GM23248 (cell line): Measurements from ENCODE around the gene GTF2H2C. TPM values are rescaled to one million over a fixed set of nuclear protein-coding genes. Genes with fewer than 3 reads are reported as not detected.
"Not testable (repeated sequence)": the region's sequence is repeated elsewhere in the genome, so short reads cannot be mapped to it uniquely, and the experiment has no call there.

ENCODE experiments used
- DNase-seq: peaks from one replicate; pipeline ENCODE4 v3.0.0-alpha.2; 2015
- H2AFZ ChIP-seq: fragments of 200-600 bp; sonication (generic); 2 replicates; pipeline ENCODE4 v1.6.1; 2016; ENCODE audit warnings: antibody characterized with exemption
- H3F3A ChIP-seq: fragments of 200-600 bp; sonication (generic); 2 replicates; pipeline ENCODE4 v1.6.1; 2016; ENCODE audit warnings: mild to moderate bottlenecking, antibody characterized with exemption, mixed run types; ENCODE audit not compliant: insufficient read depth
- H3K27ac ChIP-seq: fragments of 200-600 bp; sonication (generic); 2 replicates; pipeline ENCODE4 v1.5.1; 2016; ENCODE audit warnings: mild to moderate bottlenecking
- H3K27me3 ChIP-seq: fragments of 200-600 bp; sonication (generic); replicated peaks from 2 replicates; pipeline ENCODE4 v1.6.1; 2016; ENCODE audit warnings: mild to moderate bottlenecking; ENCODE audit not compliant: insufficient read depth
- H3K36me3 ChIP-seq: fragments of 200-600 bp; sonication (generic); 2 replicates; pipeline ENCODE4 v1.6.1; 2016; ENCODE audit warnings: low read depth, mild to moderate bottlenecking
- H3K4me1 ChIP-seq: fragments of 200-600 bp; sonication (generic); 2 replicates; pipeline ENCODE4 v1.6.1; 2016; ENCODE audit warnings: mild to moderate bottlenecking; ENCODE audit not compliant: insufficient read depth
- H3K4me2 ChIP-seq: fragments of 200-600 bp; sonication (generic); one replicate; pipeline ENCODE4 v1.6.1; 2016; ENCODE audit warnings: mild to moderate bottlenecking; ENCODE audit not compliant: unreplicated experiment
- H3K4me3 ChIP-seq: fragments of 200-600 bp; sonication (generic); 2 replicates; pipeline ENCODE4 v1.5.1; 2016; ENCODE audit warnings: mild to moderate bottlenecking
- H3K79me2 ChIP-seq: fragments of 200-600 bp; sonication (generic); 2 replicates; pipeline ENCODE4 v1.6.1; 2016; ENCODE audit warnings: mild to moderate bottlenecking; ENCODE audit not compliant: insufficient read depth
- H3K9ac ChIP-seq: fragments of 200-600 bp; sonication (generic); 2 replicates; pipeline ENCODE4 v1.6.1; 2016; ENCODE audit warnings: mild to moderate bottlenecking
- H3K9me2 ChIP-seq: fragments of 200-600 bp; sonication (generic); 2 replicates; pipeline ENCODE4 v1.6.1; 2016; ENCODE audit warnings: mixed run types, mild to moderate bottlenecking, moderate library complexity; ENCODE audit not compliant: insufficient read depth
- H3K9me3 ChIP-seq: fragments of 200-600 bp; sonication (generic); one replicate; pipeline ENCODE4 v1.6.1; 2017; ENCODE audit warnings: low read depth
- H4K20me1 ChIP-seq: fragments of 200-600 bp; sonication (generic); 2 replicates; pipeline ENCODE4 v1.6.0; 2016; ENCODE audit not compliant: insufficient read depth
- EZH2 ChIP-seq: fragments of 200-600 bp; sonication (generic); IDR thresholded peaks from 2 replicates; pipeline ENCODE4 v1.6.1; 2018; ENCODE audit warnings: antibody characterized with exemption, mild to moderate bottlenecking; ENCODE audit not compliant: insufficient read depth, poor library complexity, severe bottlenecking
- EZH2phosphoT487 ChIP-seq: fragments of 200-600 bp; sonication (generic); IDR thresholded peaks from 2 replicates; pipeline ENCODE4 v1.6.1; 2018; ENCODE audit warnings: antibody characterized with exemption, moderate library complexity, mild to moderate bottlenecking, low read depth; ENCODE audit not compliant: insufficient read depth
- WGBS, 2 experiments: methylation state at CpG; one replicate each; pipeline ENCODE4 v1.1.6; 2015 to 2017; ENCODE audit warnings: low lambda C conversion rate in 2 of 2, low coverage in 1 of 2; ENCODE audit errors: missing lambda C conversion rate in 2 of 2; 5-methylcytosine and 5-hydroxymethylcytosine counted together
- in situ Hi-C: fragments of 300-500 bp; cut with MboI; formaldehyde crosslinking; loops from 2 replicates; pipeline ENCODE4 v1.15.0; 2020
- polyA plus RNA-seq: library from polyadenylated mRNA; unstranded; fragments of >200 nt; fragmentation: Nextera tagmentation; extraction: Ambion mirVana; gene quantifications from 2 replicates; pipeline ENCODE4 v1.2.1, GENCODE V29; 2016
- total RNA-seq: library from RNA; depleted of rRNA; stranded (reverse); fragments of >200 nt; shearing (Covaris generic); gene quantifications from 2 replicates; pipeline ENCODE4 v1.2.3, GENCODE V29; 2014

GTF2H2C gene
- total and polyA plus RNA-seq, 2 experiments from 2014 or later, result 24.4 to 33.3 TPM

DNA sequence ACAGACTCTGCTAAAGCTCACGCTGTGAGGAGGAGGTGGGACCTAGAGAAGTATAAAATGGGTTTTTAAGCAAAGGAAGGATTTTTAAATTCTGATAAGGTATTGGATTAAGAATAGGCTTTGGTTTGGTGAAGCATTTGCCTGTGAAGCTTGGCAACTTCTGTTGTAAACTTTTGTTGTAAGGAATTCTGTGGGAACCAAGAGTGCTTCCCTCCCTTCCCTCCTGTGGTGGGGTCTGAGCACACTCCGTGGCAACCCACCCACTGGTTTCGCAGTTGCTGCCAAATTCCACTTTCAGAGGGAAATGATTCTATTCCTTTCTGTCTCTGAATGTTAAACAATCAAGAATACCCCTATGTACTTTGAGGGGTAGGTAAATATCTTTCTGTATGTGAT is 28.6 kb upstream of the GTF2H2C start:
- no peak for DNase-seq
- no peak overlapping the region for H3K4me3 ChIP-seq
- no peaks in the 10 kb centered on the region for H3K79me2 ChIP-seq
- no peaks in the 10 kb centered on the region for H3K36me3 ChIP-seq
- WGBS, 2 experiments, result 31 to 35% methylated on average over 3 of the region's 3 CpGs
- no peak overlapping the region for H3K9ac ChIP-seq
- H2AFZ ChIP-seq, result no peak overlapping the region
- TF ChIP-seq EZH2phosphoT487, result no peak
- no peak for TF ChIP-seq EZH2
- no peaks in the 10 kb centered on the region for H3K4me1 ChIP-seq
- H3K9me3 ChIP-seq, result no peaks in the 10 kb centered on the region
- no peaks in the 10 kb centered on the region for H3F3A ChIP-seq
- no peaks in the 10 kb centered on the region for H4K20me1 ChIP-seq
- no peaks in the 10 kb centered on the region for H3K9me2 ChIP-seq
- H3K27ac ChIP-seq, result no peak overlapping the region
- no peaks in the 10 kb centered on the region for H3K27me3 ChIP-seq
- H3K4me2 ChIP-seq, result no peak overlapping the region
- in situ Hi-C loops, result no loop called here

GRCh38 chr5:69537911-69538310 is 22.1 kb upstream of the GTF2H2C start:
- H3K4me3 ChIP-seq, H3K9ac ChIP-seq, H3F3A ChIP-seq, H3K4me1 ChIP-seq, H3K27me3 ChIP-seq, H3K9me3 ChIP-seq, in situ Hi-C loops, H3K4me2 ChIP-seq, H3K27ac ChIP-seq, H2AFZ ChIP-seq, H4K20me1 ChIP-seq, H3K36me3 ChIP-seq, DNase-seq, H3K9me2 ChIP-seq, H3K79me2 ChIP-seq: not testable (repeated sequence)
- WGBS, 2 experiments, result 63 to 75% methylated on average over 2 to 3 of the region's 3 CpGs

GRCh38 chr5:69538735-69539134 is 21.3 kb upstream of the GTF2H2C start:
- H4K20me1 ChIP-seq, DNase-seq, H3K9me2 ChIP-seq, in situ Hi-C loops, H3K4me3 ChIP-seq, H3K27ac ChIP-seq, H3K4me2 ChIP-seq, H3F3A ChIP-seq, H3K27me3 ChIP-seq, H3K36me3 ChIP-seq, H3K79me2 ChIP-seq, H2AFZ ChIP-seq, H3K9me3 ChIP-seq, H3K4me1 ChIP-seq, H3K9ac ChIP-seq: not testable (repeated sequence)
- WGBS, 2 experiments, result 95 to 100% methylated on average over 2 of the region's 2 CpGs

DNA sequence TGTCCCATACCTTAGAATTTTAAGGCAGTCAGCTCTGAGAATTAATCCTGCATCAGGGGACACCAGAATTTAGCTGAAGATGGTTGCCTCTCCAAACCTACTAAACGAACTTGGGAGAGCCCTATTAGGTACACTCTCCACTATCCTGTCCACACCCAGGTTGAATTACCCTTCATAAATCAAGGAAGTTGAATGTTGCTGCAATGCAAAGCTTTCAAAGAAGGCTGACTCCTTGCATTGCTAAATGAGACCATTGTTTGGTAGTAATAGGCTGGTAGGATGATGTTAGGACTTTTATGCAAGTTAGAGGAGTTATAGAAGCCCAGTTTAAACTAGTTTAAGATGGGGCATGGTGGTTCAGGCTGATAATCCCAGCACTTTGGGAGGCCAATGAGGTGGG is 18.6 kb upstream of the GTF2H2C start:
- H3K79me2 ChIP-seq, H3K4me2 ChIP-seq, H3K27ac ChIP-seq, in situ Hi-C loops, H4K20me1 ChIP-seq, H3K4me3 ChIP-seq, H2AFZ ChIP-seq, H3K27me3 ChIP-seq, H3K9me2 ChIP-seq, H3K4me1 ChIP-seq, DNase-seq, H3K9me3 ChIP-seq, H3K36me3 ChIP-seq, H3F3A ChIP-seq, H3K9ac ChIP-seq: not testable (repeated sequence)
- WGBS, 2 experiments, result no CpG with 5 or more reads among the region's 1 CpG

- H3F3A ChIP-seq, H2AFZ ChIP-seq, H3K27me3 ChIP-seq, in situ Hi-C loops, H3K9me2 ChIP-seq, H3K4me1 ChIP-seq, DNase-seq, H3K4me3 ChIP-seq, H4K20me1 ChIP-seq, H3K79me2 ChIP-seq, H3K9me3 ChIP-seq, H3K4me2 ChIP-seq, H3K27ac ChIP-seq, H3K9ac ChIP-seq, H3K36me3 ChIP-seq: not testable (repeated sequence)
- WGBS, 2 experiments, result no CpG with 5 or more reads among the region's 3 CpGs
These were observed 17.0 kb upstream of the GTF2H2C start for GRCh38 chr5:69542838-69543618.

GRCh38 chr5:69544602-69545001 is 15.4 kb upstream of the GTF2H2C start:
- H3K79me2 ChIP-seq, H2AFZ ChIP-seq, H3K9ac ChIP-seq, H3K4me2 ChIP-seq, H3K27me3 ChIP-seq, H3K4me3 ChIP-seq, H3F3A ChIP-seq, H4K20me1 ChIP-seq, in situ Hi-C loops, H3K27ac ChIP-seq, H3K4me1 ChIP-seq, H3K36me3 ChIP-seq, DNase-seq, H3K9me2 ChIP-seq, H3K9me3 ChIP-seq: not testable (repeated sequence)
- no CpG with 5 or more reads among the region's 7 CpGs for WGBS, 2 experiments

DNA sequence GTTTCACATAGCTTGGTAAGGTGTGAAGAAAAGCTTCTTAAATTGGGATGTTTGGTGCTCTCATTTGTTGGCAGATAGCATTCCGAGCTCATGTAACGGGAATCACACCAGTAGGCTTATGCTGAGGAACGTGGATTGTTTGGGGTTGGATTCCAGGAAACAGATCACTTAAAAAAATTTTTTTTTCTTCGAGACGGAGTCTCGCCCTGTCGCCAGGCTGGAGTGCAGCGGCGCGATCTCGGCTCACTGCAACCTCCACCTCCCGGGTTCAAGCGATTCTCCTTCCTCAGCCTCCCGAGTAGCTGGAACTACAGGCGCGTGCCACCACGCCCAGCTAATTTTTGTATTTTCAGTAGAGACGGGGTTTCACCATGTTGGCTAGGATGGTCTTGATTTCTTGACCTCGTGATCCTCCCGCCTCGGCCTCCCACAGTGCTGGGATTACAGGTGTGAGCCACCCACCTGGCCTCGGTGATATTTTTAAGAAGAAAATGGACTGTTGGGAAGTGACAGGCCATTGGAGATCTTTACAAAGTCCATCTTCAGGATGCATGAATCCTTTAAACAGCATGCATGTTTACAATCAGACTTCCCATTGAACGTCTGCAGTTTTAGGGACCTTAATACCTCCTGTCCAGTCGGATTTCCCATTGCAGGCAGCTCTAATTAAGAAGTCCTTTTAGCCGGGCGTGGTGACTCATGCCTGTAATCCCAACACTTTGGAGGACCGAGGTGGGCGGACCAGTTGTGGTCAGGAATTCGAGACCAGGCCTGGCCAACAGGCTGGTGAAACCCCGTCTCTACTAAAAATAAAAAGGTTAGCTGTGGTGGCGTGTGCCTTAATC is 818 bp downstream of the GTF2H2C start:
- H4K20me1 ChIP-seq, in situ Hi-C loops, H3K9me3 ChIP-seq, H3K36me3 ChIP-seq, H3K4me1 ChIP-seq, H3K27me3 ChIP-seq, DNase-seq, H3K9me2 ChIP-seq, H3F3A ChIP-seq: not testable (repeated sequence)
- H3K4me2 ChIP-seq, result peak overlapping the region; percentile 85
- peak overlapping the region; percentile 53 for H3K27ac ChIP-seq
- peak overlapping the region; percentile 69 for H2AFZ ChIP-seq
- H3K9ac ChIP-seq, result peak overlapping the region; percentile 70
- peak overlapping the region; percentile 69 for H3K4me3 ChIP-seq
- 32 to 37% methylated on average over 26 to 27 of the region's 31 CpGs for WGBS, 2 experiments
- H3K79me2 ChIP-seq, result peaks cover 13% of the 10 kb centered on the region
